ENCODE measurements around the gene OSBPL7.

OSBPL7 gene

DNA sequence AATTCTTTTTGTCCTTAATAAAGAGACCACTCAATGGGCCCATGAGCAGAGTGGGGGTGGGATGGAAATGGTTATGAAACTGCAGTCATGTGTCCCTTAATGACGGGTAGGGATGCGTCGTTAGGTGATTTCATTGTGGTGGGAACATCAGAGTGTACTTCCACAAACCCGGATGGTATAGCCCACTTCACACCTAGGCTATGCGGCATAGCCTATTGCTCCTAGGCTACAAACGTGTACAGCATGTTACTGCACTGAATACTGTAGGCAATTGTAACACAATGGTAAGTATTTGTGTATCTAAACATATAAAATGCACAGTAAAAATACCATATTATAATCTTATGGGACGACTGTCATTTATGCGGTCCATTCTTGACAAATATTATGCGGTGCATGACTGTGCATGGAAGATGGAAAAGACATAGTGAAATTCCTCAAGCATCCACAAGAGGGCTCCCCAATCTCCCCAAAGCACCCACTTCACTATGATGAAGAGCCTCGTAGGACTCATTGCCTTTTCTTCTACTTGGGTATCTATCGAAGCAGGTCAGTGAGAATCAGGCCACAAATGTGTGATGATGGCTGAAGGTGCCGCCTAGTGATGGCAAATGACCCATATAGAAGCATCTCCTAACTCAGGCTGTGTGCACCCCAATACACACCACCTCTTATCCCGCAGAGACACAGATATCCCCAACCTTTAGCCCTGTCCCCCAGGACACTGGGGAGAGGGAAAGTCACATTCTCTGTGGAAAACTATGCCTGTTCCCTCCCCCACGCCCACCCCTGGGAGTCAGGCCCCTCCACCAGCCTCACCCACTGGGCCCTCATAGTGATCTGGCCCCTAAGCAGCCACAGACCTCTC, 45.0 kb downstream of the OSBPL7 start (continued):
- TF ChIP-seq, protein P1, sequence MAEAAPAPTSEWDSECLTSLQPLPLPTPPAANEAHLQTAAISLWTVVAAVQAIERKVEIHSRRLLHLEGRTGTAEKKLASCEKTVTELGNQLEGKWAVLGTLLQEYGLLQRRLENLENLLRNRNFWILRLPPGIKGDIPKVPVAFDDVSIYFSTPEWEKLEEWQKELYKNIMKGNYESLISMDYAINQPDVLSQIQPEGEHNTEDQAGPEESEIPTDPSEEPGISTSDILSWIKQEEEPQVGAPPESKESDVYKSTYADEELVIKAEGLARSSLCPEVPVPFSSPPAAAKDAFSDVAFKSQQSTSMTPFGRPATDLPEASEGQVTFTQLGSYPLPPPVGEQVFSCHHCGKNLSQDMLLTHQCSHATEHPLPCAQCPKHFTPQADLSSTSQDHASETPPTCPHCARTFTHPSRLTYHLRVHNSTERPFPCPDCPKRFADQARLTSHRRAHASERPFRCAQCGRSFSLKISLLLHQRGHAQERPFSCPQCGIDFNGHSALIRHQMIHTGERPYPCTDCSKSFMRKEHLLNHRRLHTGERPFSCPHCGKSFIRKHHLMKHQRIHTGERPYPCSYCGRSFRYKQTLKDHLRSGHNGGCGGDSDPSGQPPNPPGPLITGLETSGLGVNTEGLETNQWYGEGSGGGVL (tag by site-specific recombination; IDR thresholded peaks at IDR 0.05): no peak
- TF ChIP-seq MZF1 (tag by site-specific recombination; IDR thresholded peaks at IDR 0.05; ENCODE audit: borderline replicate concordance): no peak
- TF ChIP-seq ZBTB1 (tag by site-specific recombination; IDR thresholded peaks at IDR 0.05): no peak
- TF ChIP-seq, protein P2, sequence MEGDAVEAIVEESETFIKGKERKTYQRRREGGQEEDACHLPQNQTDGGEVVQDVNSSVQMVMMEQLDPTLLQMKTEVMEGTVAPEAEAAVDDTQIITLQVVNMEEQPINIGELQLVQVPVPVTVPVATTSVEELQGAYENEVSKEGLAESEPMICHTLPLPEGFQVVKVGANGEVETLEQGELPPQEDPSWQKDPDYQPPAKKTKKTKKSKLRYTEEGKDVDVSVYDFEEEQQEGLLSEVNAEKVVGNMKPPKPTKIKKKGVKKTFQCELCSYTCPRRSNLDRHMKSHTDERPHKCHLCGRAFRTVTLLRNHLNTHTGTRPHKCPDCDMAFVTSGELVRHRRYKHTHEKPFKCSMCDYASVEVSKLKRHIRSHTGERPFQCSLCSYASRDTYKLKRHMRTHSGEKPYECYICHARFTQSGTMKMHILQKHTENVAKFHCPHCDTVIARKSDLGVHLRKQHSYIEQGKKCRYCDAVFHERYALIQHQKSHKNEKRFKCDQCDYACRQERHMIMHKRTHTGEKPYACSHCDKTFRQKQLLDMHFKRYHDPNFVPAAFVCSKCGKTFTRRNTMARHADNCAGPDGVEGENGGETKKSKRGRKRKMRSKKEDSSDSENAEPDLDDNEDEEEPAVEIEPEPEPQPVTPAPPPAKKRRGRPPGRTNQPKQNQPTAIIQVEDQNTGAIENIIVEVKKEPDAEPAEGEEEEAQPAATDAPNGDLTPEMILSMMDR (tag by site-specific recombination; IDR thresholded peaks at IDR 0.05): peak; percentile 43; the same call in 1 of the 2 replicates
- TF ChIP-seq ZNF654 (tag by site-specific recombination; IDR thresholded peaks at IDR 0.05; ENCODE audit: low read depth): peak; percentile 59
- TF ChIP-seq ZNF416 (tag by site-specific recombination; IDR thresholded peaks at IDR 0.05): no peak
- TF ChIP-seq, protein P3, sequence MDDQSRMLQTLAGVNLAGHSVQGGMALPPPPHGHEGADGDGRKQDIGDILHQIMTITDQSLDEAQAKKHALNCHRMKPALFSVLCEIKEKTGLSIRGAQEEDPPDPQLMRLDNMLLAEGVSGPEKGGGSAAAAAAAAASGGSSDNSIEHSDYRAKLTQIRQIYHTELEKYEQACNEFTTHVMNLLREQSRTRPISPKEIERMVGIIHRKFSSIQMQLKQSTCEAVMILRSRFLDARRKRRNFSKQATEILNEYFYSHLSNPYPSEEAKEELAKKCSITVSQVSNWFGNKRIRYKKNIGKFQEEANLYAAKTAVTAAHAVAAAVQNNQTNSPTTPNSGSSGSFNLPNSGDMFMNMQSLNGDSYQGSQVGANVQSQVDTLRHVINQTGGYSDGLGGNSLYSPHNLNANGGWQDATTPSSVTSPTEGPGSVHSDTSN (CRISPR knock-in tag; IDR thresholded peaks at IDR 0.05): no peak
- no peak for TF ChIP-seq ZBTB20 (tag by site-specific recombination; IDR thresholded peaks at IDR 0.05)
- no peak for TF ChIP-seq RBAK (tag by site-specific recombination; IDR thresholded peaks at IDR 0.05)
- TF ChIP-seq IKZF3 (tag by site-specific recombination; IDR thresholded peaks at IDR 0.05): no peak
- TF ChIP-seq, protein P4, sequence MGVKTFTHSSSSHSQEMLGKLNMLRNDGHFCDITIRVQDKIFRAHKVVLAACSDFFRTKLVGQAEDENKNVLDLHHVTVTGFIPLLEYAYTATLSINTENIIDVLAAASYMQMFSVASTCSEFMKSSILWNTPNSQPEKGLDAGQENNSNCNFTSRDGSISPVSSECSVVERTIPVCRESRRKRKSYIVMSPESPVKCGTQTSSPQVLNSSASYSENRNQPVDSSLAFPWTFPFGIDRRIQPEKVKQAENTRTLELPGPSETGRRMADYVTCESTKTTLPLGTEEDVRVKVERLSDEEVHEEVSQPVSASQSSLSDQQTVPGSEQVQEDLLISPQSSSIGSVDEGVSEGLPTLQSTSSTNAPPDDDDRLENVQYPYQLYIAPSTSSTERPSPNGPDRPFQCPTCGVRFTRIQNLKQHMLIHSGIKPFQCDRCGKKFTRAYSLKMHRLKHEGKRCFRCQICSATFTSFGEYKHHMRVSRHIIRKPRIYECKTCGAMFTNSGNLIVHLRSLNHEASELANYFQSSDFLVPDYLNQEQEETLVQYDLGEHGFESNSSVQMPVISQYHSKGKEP (tag by site-specific recombination; IDR thresholded peaks at IDR 0.05): no peak
- TF ChIP-seq ZNF707 (tag by site-specific recombination; IDR thresholded peaks at IDR 0.05): no peak
- TF ChIP-seq, protein P5, sequence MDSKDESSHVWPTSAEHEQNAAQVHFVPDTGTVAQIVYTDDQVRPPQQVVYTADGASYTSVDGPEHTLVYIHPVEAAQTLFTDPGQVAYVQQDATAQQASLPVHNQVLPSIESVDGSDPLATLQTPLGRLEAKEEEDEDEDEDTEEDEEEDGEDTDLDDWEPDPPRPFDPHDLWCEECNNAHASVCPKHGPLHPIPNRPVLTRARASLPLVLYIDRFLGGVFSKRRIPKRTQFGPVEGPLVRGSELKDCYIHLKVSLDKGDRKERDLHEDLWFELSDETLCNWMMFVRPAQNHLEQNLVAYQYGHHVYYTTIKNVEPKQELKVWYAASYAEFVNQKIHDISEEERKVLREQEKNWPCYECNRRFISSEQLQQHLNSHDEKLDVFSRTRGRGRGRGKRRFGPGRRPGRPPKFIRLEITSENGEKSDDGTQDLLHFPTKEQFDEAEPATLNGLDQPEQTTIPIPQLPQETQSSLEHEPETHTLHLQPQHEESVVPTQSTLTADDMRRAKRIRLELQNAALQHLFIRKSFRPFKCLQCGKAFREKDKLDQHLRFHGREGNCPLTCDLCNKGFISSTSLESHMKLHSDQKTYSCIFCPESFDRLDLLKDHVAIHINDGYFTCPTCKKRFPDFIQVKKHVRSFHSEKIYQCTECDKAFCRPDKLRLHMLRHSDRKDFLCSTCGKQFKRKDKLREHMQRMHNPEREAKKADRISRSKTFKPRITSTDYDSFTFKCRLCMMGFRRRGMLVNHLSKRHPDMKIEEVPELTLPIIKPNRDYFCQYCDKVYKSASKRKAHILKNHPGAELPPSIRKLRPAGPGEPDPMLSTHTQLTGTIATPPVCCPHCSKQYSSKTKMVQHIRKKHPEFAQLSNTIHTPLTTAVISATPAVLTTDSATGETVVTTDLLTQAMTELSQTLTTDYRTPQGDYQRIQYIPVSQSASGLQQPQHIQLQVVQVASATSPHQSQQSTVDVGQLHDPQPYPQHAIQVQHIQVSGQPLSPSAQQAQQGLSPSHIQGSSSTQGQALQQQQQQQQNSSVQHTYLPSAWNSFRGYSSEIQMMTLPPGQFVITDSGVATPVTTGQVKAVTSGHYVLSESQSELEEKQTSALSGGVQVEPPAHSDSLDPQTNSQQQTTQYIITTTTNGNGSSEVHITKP (tag by site-specific recombination; IDR thresholded peaks at IDR 0.05): no peak
- TF ChIP-seq ZNF600 (tag by site-specific recombination; IDR thresholded peaks at IDR 0.05): no peak
- TF ChIP-seq, protein P6, sequence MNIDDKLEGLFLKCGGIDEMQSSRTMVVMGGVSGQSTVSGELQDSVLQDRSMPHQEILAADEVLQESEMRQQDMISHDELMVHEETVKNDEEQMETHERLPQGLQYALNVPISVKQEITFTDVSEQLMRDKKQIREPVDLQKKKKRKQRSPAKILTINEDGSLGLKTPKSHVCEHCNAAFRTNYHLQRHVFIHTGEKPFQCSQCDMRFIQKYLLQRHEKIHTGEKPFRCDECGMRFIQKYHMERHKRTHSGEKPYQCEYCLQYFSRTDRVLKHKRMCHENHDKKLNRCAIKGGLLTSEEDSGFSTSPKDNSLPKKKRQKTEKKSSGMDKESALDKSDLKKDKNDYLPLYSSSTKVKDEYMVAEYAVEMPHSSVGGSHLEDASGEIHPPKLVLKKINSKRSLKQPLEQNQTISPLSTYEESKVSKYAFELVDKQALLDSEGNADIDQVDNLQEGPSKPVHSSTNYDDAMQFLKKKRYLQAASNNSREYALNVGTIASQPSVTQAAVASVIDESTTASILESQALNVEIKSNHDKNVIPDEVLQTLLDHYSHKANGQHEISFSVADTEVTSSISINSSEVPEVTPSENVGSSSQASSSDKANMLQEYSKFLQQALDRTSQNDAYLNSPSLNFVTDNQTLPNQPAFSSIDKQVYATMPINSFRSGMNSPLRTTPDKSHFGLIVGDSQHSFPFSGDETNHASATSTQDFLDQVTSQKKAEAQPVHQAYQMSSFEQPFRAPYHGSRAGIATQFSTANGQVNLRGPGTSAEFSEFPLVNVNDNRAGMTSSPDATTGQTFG (tag by site-specific recombination; IDR thresholded peaks at IDR 0.05; ENCODE audit: borderline replicate concordance): no peak
- TF ChIP-seq ZNF324 (tag by site-specific recombination; IDR thresholded peaks at IDR 0.05): no peak
- no peak for TF ChIP-seq ZNF23 (tag by site-specific recombination; IDR thresholded peaks at IDR 0.05; ENCODE audit: borderline replicate concordance)
- TF ChIP-seq ZNF629 (tag by site-specific recombination; IDR thresholded peaks at IDR 0.05): no peak

All from HEK293 (cell line).